Motor neuron (in vitro differentiated cells): ENCODE measurements around the gene YPEL2. TPM values are rescaled to one million over a fixed set of nuclear protein-coding genes. Genes with fewer than 3 reads are reported as not detected.

Source experiments
- ATAC-seq, 8 experiments: fragments of 200-7000 bp; cut with Tn5 transposase; replicated peaks in 6 of 8; 2 replicates each; pipeline ENCODE4 v1.8.0; 2021; ENCODE audit warnings: mild to moderate bottlenecking in 8 of 8, moderate library complexity in 8 of 8
- H3K27ac ChIP-seq, 2 donors: fragments of 250-450 bp; sonication (Bioruptor Pico); 2 replicates each; pipeline ENCODE4 v1.9.0; 2021; ENCODE audit warnings: antibody characterized with exemption in 2 of 2, mild to moderate bottlenecking in 2 of 2, moderate library complexity in 1 of 2
- H3K4me1 ChIP-seq, 2 donors: fragments of 250-450 bp; sonication (Bioruptor Pico); replicated peaks in 1 of 2; 2 replicates each; pipeline ENCODE4 v1.6.1; 2021; ENCODE audit warnings: antibody characterized with exemption in 2 of 2, mild to moderate bottlenecking in 2 of 2, moderate library complexity in 1 of 2
- H3K4me3 ChIP-seq, 5 donors: fragments of 250-450 bp; sonication (Bioruptor Pico); 2 replicates each; pipeline ENCODE4 v1.9.0; 2021; ENCODE audit warnings: antibody characterized with exemption in 5 of 5, mild to moderate bottlenecking in 5 of 5, moderate library complexity in 4 of 5
- whole genome bisulfite sequencing, 10 experiments: fragments of 450-650 bp; shearing (Covaris generic); methylation state at CpG; one replicate each; pipeline ENCODE4 v1.0.0; 2022; 5-methylcytosine and 5-hydroxymethylcytosine counted together
- in situ Hi-C, 9 experiments: fragments of 400-800 bp; cut with MboI; loops; one replicate each; pipeline ENCODE4 v1.15.0; 2021; ENCODE audit warnings: low sequenced_read_pairs in 9 of 9, low pct_unique_long_range_greater_than_20kb in 2 of 9; ENCODE audit not compliant: unreplicated experiment in 9 of 9
- total RNA-seq, 8 experiments: library from RNA; unstranded; fragments of 300-600 nt; gene quantifications; 2 replicates each; pipeline versions ENCODE4 v1.2.3 to v1.2.4, GENCODE V29; 2022

YPEL2 gene
- total RNA-seq, 8 experiments from 2014 or later, result 2.6 to 14.0 (median 5.2) TPM

GRCh38 chr17:59439262-59439661 is 107.8 kb downstream of the YPEL2 start:
- no peak overlapping the region for H3K4me3 ChIP-seq
- peaks cover 3 to 5% of the 10 kb centered on the region in 2 donors for H3K4me1 ChIP-seq
- ATAC-seq, result no peak
- in situ Hi-C loops, result loop anchor here in 8 of 9 experiments (10.0 to 25.0 kb wide), 3 partner anchors 114 to 127 kb away; no protein-coding TSS in a partner anchor
- H3K27ac ChIP-seq, result no peak overlapping the region
- 73 to 100% (median 86%) methylated on average over 1 to 4 of the region's 4 CpGs for WGBS, 10 experiments

GRCh38 chr17:59439741-59440211 is 108.3 kb downstream of the YPEL2 start:
- Histone ChIP-seq H3K27ac (no peak overlapping the region), H3K4me1 (peaks cover 3 to 5% of the 10 kb centered on the region in 2 donors), H3K4me3 (no peak overlapping the region)
- in situ Hi-C loops, result loop anchor here (10.0 to 25.0 kb wide), 3 partner anchors 115 to 127 kb away; no protein-coding TSS in a partner anchor
- WGBS, 10 experiments, result 33 to 94% (median 63%) methylated on average over 2 to 5 of the region's 6 CpGs; no CpG with 5 or more reads in 3 of the 10 experiments
- ATAC-seq, result no peak

GRCh38 chr17:59440757-59441463 is 109.5 kb downstream of the YPEL2 start:
- no peak overlapping the region for H3K27ac ChIP-seq
- no peaks in the 10 kb centered on the region for H3K4me1 ChIP-seq
- no peak overlapping the region for H3K4me3 ChIP-seq
- 0 to 40% (median 12%) methylated on average over 1 to 10 of the region's 10 CpGs for WGBS, 10 experiments
- in situ Hi-C loops, result loop anchor here in 5 of 9 experiments (10.0 to 25.0 kb wide), 2 partner anchors 126 to 129 kb away; no protein-coding TSS in a partner anchor
- ATAC-seq, result peak; percentile 96 to 100 (median 98)

GRCh38 chr17:59441464-59442096 is 110.1 kb downstream of the YPEL2 start:
- Histone ChIP-seq H3K27ac (no peak overlapping the region), H3K4me3 (no peak overlapping the region), H3K4me1 (no peaks in the 10 kb centered on the region)
- ATAC-seq, result no peak
- in situ Hi-C loops, result loop anchor here in 5 of 9 experiments (10.0 to 25.0 kb wide), 2 partner anchors 127 to 129 kb away; no protein-coding TSS in a partner anchor
- 44 to 100% (median 86%) methylated on average over 1 to 7 of the region's 7 CpGs for WGBS, 10 experiments

- no peak for ATAC-seq
- WGBS, 10 experiments, result 29 to 100% (median 91%) methylated on average over 1 to 4 of the region's 4 CpGs
Measured at GRCh38 chr17:59443106-59443505, 111.7 kb downstream of the YPEL2 start.

More at GRCh38 chr17:59443106-59443505, 111.7 kb downstream of the YPEL2 start:
- no peaks in the 10 kb centered on the region for H3K4me1 ChIP-seq
- H3K4me3 ChIP-seq, result no peak overlapping the region
- in situ Hi-C loops, result loop anchor here in 5 of 9 experiments (10.0 to 25.0 kb wide), 2 partner anchors 128 to 131 kb away; no protein-coding TSS in a partner anchor
- no peak overlapping the region for H3K27ac ChIP-seq

Other genes starting within 250 kb of the YPEL2 start
- gene TRIM37, start 224.8 kb upstream of the YPEL2 start, total RNA-seq, result 10 to 100 TPM; 30.2 to 54.5 (median 32.0) TPM
- 100 to 1,000 TPM in 1 of 8 experiments, 10 to 100 TPM in 6, 1 to 10 TPM in 1; 8.2 to 162 (median 69.6) TPM for gene SKA2, start 176.5 kb upstream of the YPEL2 start, total RNA-seq
- gene PRR11, start 175.9 kb upstream of the YPEL2 start, total RNA-seq, result 10 to 100 TPM in 3 of 8 experiments, 1 to 10 TPM in 5; 1.8 to 27.1 (median 4.8) TPM
- 10 to 100 TPM; 16.0 to 22.0 (median 20.7) TPM for gene SMG8, start 121.6 kb upstream of the YPEL2 start, total RNA-seq
- gene GDPD1, start 111.1 kb upstream of the YPEL2 start, total RNA-seq, result 10 to 100 TPM in 5 of 8 experiments, 1 to 10 TPM in 3; 1.2 to 24.7 (median 21.3) TPM
- gene DHX40, start 234.0 kb downstream of the YPEL2 start, total RNA-seq, result 10 to 100 TPM; 25.0 to 75.0 (median 47.9) TPM